LoVo (cell line): ENCODE results near the gene INSIG1.

Source experiments
- DNase-seq: peaks from one replicate; pipeline ENCODE4 v3.0.0-alpha.2; 2016; ENCODE audit warnings: low spot score

INSIG1 gene

DNA sequence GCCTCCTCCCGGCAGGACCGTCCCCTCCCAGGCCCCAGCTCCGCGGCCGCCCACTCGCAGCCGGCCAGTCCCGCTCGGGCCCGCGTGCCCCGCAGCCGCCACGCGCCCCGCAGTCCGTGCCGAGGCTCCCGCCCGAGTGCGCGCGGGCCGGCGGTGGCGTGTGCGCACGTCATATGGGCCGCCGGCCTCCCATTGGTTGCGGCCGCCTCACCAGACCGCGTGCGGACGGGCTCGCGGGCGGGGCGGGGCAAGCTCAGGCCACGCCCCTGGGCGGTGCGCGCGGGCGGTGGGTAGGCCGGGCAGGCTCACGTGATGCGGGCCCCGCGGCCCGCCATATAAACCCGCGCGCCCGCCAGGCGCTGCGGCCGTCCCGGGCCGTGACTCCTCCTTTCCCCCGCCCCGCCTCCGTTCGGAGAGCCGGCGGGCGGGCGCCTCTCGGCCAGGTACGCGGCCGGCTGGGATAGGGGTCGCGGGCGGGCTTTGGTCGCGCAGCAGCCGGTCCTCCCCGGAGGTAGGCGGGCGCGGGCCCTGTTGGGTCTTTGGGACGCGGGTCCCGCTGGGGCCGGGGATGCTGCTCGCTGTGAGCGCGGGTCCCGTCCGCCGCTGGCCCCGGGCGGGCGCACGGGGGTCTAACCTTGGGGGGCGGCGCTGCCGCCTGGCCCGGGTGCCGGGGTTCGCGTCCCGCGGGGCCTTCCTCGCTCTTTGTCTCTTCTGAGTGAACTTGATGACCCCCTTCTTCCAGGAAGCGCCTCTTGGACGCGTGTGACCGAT, at the start of gene INSIG1:
INSIG1 (plus strand) TSS at position 362 of the 771 bp plus-strand sequence; CDS start at position 770, 408 bp downstream.
- DNase-seq, result peak; percentile 96

DNA sequence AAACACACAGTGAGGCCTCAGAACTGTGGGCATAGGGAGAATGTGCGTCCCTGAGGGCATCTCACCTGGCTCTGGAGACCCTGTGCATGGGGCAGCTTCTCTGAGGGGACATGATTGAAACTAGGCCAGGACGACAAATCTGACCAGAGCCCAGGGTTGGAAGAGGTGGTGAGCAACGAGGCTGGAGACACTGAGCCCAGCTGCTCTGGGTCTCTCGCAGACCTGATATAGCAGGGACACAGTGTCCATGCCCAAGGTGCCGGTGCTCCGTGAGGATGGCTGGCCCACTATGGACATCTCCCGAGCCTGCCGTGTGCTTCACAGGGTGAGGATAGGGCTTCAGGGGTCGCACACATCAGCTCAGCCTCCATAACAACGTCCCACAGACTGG, 49.3 kb upstream of the INSIG1 start:
- no peak for DNase-seq

DNA sequence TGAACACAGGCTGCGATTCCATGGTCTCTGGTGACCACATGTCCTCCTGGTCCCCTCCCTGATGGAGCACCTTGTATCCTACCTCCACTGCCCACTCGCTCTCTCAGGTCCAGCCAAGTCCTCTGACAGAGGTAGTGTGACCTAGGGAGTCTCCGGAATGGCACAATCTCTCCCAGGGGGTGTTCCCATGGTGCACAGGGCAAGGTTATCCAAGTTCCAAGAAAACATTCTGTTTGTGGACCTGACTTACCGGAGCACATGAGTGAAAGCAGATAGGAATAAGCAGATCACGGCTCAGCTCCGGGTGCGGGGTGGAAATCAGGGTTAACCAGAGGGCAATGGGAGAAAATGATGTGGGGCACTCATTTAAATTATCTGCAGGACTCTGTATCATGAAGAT, 45.8 kb upstream of the INSIG1 start:
- no peak for DNase-seq

DNA sequence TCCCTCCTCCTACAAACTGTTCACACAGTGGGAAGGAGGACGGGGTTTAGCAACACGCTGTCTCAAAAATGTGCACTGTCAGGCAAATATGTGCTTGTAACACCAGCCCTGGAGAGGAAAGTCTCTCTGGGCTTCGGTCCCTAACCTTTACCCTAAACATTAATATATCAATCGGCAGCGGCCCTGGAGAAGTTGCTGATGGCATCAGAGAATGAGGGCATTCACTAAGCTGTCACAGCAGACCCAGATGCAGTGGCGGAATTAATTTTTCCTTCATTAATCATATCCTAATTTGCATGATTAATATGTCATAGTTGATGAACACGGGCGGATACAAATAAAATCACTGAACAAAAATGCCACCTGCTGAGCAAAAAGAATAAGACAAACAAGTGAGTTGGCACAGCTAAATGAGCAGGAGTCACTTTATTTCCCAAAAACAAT, 45.2 kb upstream of the INSIG1 start:
- no peak for DNase-seq

DNA sequence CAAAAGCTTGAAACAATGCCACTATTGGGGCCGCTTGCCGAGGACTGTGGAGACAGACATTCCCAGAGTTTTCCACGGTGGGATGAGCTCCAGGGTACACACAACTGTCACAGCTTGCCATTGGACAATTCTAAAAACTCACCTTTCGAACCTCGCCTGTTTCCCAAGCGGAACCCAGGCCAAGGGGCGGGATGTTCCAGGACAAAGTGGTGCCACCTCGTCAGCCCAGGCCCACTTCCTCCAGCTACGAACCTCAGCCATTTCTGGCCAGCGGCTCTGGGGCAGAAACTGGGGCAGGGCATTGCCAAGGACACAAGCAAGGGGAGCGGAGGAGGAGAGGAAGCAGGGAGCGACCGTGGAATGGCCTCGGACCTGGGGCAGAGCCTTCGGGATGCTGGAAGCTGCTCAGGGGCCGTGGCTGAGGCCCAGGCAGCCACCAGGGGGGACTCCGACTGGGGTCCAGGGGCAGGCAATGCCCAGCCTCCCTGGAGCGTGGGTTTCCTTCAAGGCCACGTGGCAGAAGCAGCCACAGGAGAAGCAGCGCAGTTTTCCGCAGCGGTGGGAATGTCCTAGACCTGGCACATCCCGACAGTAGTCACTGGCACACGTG, 44.7 kb upstream of the INSIG1 start:
- DNase-seq, result no peak

DNA sequence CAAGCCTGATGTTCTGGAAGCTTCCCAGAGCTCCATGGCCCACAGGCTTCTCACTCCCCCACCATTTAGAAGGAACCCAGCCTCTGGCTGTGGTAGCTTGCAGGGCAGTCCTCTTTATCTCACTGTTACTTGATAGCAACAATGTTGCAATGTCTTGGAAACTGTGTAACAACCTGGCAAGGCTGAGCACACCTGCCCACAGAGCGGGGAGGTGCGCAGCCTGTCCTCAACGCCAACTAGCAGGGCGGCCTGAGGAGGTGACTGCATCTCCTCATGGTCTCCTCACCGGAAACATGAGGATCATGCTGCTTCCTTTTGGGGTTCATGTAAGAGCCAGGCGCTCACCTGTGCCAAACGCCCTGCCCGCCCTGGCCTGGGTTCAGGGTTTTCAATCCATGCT, 43.7 kb upstream of the INSIG1 start:
- DNase-seq, result no peak

DNA sequence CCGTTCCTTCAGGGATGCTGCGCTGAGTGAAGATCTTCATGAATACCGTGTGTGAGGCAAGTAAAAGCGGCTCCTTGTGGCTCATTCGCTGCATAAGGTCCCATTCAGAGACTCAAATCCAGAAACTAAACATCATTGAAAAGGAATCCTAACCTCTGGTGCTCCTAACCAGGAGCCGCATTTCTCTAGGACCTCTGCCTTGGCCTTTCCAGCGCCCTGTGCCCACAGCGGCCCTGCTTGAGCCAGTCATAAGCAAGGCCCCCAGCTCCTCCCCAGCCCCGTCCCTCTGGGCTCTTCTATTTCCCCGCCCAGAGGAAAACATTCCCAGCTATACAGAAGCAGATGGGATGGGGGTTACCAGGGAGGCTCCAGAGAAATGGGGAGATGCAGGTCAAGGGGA, 42.6 kb upstream of the INSIG1 start:
- DNase-seq, result no peak

DNA sequence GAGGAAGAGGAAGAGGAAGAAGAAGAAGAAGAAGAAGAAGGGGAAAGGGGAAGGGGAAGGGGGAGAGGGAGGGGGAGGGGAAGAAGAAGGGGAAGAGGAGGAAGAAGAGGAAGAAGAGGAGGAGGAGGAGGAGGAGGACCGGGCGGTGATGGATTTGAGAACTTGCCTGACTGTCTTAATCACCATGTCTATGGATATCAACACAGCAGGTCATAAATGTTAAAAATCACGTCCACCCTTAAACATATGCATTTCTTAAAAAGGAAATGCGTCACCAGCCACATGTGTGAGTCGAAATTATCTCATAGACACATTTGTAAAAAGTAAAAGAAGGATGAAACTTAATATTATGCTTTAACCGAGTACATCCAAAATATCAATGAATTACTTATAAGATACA, 42.1 kb upstream of the INSIG1 start:
- no peak for DNase-seq

DNA sequence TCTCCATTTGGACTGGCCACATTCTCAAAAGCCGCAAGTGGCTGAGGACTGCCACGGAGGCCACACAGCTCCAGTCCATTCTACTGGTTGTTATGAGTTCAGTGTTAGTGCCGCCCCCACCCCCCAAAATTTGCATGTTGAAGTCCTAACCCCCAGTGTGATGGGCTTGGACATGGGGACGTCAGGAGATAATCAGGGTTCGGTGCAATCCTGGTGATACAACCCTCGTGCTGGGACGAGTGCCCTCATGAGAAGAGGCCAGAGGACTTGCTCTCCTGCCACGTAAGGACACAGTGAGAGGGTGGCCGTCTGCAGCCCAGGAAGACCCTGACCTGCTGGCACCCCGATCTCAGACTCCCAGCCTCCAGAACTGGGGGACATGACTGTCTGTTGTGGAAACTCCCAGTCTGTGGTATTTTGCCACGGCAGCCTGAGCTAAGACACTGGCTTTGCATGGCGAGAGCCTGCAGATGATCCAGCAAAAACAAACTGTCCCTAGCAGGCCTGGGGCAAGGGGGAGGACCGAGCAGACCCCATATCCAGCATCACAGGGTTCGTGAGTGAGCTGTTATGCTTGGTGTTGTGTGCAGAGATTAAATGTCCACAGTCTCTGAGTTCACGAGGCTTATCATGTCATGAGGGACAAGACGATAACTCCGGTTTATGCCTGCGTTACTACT, 41.5 kb upstream of the INSIG1 start:
- no peak for DNase-seq

DNA sequence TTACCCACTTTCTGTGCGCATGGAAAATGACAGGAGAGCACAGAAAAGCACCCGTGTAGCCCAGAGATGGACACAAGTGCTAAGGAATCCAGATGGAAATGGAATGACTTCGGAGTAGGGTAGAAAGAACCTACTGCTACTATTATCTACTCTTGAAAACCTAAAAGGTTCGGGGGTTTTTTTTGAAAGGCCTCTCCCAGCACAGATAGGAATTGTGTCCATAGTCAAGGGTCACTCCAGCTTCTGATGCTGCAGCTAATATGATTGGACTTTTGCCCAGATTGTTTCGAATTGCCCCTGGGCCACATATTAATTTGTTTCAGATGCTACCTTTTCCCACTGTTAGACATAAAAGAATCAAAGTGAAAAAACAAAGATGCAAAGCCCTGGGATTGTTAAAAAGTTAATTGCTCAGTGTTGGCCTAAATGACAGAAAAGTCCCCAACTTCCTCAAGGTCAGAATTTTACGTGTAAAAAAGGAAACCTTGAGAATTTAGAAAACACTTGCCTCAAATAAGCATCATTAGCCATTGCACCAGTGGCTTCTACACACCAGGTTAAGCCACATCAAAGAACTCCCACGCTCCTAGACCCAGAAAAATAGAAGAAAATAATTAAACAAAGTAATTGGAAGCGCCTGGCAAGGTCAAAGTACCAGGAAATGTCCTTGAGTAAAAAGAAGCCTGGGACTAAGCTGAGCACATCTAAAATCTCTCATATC, 40.8 kb upstream of the INSIG1 start:
- DNase-seq, result no peak

DNA sequence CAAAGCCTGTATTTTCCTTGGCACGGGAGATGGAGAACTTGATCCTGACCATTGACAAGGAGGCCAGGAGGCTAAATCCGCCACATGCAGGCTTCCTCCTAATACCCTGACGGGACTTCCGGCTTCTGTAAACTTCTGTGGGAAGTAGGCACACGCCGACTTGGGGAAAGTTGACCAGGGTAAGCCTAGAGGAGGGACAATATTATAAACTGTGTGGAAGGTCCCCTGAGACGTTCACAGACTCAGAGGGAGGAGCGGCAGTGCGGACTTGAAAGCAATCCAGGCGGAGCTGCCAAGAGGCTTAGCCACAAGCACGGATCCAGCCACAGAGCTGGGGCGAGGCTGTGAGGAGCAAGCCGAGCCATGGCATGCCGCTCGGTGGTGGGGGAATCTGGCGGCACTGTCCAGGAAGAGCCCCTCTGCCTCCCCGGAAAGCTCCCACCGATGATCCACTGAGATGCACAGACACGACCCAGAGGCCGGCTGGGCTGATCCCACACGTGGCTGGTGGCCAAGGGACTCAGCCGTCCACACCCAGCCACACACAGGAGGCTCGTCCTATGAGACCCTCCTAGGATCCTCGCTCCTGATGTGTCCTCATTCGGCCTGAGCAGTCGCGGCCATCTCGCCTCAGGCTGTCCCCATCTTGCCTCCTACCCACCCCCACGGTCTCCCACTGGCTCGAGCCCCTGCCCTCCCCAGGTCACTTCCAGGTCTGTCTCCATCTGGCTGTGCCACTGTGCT, 40.0 kb upstream of the INSIG1 start:
- DNase-seq, result peak; percentile 84

DNA sequence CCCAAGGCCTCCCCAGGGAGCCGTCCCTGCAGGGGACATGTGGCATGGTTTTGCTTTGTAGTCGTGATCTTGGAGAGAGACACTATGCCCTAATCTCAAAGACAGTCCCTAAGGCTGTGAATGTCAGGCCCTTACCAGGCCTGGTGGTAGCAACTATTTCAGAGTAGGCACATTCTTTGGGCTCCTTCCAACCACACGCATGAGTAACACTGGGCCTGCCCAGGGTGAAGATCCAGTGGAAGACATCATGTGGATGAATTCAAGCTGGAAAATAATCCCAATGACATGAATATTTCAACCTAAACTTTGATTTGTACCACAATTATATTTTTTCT, 39.5 kb upstream of the INSIG1 start:
- peak; percentile 77 for DNase-seq

DNA sequence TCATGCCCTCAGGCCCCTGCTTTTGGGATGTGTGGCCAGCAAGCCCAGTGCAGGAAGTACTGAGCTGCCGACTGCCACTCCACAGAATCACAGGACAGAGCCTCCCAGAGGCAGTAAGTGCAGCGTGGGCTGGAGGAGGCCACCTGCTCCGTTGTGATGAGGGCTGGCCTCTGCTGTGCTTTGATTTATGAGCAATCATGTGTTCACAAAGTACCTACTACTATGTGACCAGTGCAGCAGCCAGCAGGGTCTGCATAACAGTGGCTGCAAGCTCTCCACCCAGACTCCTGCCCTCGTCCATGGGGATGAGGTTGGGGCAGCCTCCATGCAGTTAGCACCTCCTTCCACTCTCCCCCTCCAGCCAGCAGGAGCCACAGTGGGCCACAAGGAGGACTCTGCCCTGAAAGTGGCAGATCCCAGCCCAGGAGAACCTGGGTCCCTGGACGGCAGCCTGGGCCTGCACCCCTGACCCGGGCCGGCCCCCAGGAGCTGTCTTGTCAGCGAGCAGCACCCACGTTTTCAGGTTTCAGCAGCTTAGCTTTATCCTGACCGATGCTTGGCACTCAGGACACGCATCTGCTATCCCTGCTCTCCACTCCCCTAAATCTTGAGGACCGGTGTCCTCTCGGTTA, 37.7 kb upstream of the INSIG1 start:
- no peak for DNase-seq

DNA sequence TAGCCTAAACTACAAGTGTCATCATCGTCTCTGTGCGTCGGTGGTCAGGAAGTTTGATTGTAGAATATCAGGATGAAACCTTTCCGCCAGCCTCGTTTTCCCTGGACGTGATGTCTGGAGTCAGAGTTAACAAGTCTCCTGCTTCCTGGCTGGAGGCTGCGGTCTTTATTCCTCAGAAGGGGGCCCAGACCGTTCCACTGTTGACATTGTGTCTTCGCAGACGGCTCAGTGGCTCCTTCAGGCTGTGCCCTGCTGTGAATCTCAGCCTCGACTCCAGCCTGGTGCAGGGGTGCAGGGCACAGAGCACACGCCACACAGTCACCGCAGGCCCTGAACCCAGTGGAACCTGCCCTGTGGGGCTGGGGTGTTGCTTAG, 37.2 kb upstream of the INSIG1 start:
- DNase-seq, result no peak

DNA sequence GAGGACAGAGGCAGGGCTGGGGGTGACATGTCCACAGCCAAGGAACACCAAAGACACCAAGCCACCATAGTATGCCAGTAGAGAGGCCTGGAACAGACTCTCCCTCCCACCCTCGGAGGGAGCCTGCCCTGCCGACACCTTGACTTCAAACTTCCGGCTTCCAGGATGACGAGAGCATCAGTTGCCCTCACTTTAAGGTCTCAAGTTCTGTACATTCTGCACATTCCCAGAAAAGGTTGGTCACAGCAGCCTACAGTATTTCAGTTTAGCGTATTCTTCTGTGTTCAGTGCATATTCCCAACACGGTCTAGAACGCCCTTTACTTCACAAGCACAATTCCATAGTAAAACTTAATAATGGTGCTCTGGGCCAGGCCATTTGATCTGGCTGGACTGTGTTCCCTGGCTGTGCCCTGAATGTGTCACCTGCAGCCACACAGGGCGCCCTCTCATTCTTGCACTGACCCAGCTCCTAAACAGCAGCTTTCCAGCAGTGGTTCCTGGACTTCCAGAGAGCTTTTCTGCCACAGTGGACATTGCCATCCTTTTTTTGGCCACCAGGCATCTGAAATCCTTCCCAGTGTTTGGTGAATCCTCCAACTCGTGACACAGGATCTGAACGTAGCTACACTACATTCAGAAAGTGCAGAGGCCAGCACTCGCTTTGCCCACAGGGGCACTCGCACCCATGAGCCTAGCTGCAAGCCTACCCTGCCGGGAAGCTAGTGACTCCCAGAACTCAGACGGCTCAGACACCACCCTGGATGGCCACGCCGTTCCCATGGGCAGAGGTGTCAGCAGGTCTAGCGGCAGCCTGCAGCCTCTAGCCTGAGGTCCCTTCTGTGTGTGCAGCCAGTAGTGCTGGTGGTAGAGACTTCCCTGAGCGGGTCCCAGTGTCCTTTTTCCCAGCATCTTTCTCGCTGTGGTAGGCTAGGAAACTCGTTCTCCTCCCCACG, 36.4 kb upstream of the INSIG1 start:
- DNase-seq, result no peak

DNA sequence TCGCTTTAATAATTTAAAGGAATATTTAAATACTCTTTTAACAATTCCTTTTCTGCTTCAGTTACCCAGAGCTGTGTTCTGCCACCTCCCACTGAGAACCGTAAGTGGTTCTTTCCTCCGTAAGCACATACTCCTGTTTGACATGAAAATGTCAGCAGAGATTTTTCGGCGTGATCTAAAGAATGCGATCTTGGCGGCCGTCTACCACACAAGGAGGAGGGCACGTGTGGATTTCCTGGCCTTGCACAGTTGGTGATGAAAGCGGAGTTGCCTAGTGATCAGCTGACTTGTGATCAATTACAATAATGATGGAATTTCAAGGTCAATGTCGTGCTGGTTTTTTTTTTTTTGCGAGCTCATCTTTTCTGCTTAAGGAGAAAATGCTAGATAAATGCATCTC, 35.6 kb upstream of the INSIG1 start:
- DNase-seq, result no peak

DNA sequence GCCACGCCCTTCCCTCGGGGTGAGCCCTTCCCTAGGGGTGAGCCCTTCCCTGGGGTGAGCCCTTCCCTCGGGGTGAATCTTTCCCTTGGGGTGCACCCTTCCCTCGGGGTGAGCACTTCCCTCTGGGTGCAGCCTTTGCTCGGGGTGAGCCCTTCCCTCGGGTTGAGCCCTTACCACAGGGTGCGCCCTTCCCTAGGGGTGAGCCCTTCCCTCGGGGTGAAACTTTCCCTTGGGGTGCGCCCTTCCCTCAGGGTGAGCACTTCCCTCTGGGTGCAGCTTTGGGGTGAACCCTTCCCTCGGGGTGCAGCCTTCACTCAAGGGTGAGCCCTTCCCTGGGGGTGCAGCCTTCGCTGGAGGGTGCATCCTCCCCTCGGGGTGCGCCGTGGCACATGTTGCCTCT, 34.6 kb upstream of the INSIG1 start:
- DNase-seq, result no peak

DNA sequence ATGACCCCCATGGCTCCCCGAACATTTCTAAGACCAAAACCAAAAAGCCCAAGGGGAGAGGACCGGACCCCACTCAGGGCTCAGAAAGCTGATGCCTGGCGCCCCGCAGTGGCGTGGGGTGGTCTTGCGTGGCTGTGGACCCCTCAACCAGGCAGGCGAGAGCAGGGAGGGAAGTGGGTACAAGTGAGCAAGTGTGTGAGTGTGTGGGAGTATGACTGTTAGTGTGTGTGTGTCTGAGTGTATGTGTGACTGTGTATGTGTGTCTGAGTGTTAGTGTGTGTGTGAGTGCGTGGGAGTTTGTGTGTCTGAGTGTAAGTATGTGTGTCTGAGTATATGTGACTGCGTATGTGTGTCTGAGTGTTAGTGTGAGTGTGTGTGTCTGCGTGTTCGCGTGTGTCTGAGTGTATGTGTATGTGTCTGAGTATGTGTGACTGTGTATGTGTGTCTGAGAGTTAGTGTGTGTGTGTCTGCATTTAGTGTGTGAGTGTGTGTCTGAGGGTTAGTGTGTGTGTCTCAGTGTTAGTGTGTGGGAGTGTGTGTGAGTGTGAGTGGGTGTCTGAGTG, 34.0 kb upstream of the INSIG1 start:
- DNase-seq, result no peak

DNA sequence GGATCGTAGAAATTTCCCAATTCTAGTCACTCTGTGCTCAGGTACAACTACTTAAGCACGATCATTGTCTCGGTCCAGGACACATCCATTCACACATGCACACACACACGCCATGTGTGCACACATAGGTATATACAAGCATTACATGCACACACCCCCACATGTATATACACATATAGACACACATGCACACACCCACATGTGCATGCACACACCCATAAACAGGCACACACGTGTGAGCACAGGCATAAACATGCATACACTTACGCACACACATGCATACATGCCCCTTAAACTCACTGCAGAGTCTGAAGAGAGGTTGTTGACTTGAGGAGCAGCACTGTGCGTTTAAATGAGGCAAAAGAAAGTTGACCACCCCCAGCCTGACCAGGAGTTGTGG, 32.5 kb upstream of the INSIG1 start:
- DNase-seq, result no peak

DNA sequence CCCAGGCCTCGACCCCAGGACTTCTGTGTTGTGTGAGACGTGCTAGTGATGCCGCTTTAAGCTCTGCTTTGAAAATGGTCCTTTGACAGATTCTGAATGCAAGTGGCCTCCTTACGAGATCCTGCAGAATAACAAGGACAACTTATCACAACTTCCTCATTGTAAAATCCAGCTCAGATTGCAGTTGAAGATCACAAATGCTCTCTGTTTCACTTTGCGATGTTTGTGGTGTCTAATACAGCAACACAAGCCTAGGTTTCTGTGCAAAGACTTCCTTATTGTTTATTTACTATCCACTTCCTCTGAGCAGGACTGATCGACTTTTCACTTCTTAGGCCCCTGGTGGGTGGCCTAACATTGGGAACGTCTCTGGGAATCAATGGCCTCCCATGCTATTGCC, 31.7 kb upstream of the INSIG1 start:
- no peak for DNase-seq
